HG02970 (cell line): Measurements from ENCODE around the gene ATP5MC2.
"Not testable (repeated sequence)": the region's sequence is repeated elsewhere in the genome, so short reads cannot be mapped to it uniquely, and the experiment has no call there.

Experiments used
- ATAC-seq: cut with Tn5 transposase; IDR thresholded peaks from one replicate; pipeline ENCODE4 v1.9.1; 2021; ENCODE audit warnings: mild to moderate bottlenecking, moderate library complexity, moderate number of reproducible peaks; ENCODE audit not compliant: unreplicated experiment, low FRiP score

Gene ATP5MC2

GRCh38 chr12:53657041-53657440, 18.8 kb downstream of the ATP5MC2 start:
- no peak for ATAC-seq

GRCh38 chr12:53653595-53653994, 22.3 kb downstream of the ATP5MC2 start:
- no peak for ATAC-seq

- ATAC-seq, result no peak
Measured at GRCh38 chr12:53652366-53652765, 23.5 kb downstream of the ATP5MC2 start.

- ATAC-seq, result no peak
Measured at GRCh38 chr12:53651737-53652136, 24.1 kb downstream of the ATP5MC2 start.

- not testable (repeated sequence) for ATAC-seq
Measured at GRCh38 chr12:53646300-53646699, 29.6 kb downstream of the ATP5MC2 start.

GRCh38 chr12:53645165-53645564, 30.7 kb downstream of the ATP5MC2 start:
- ATAC-seq, result no peak

GRCh38 chr12:53644133-53644532, 31.8 kb downstream of the ATP5MC2 start:
- ATAC-seq, result no peak

- no peak for ATAC-seq
Measured at GRCh38 chr12:53643232-53643979, 32.5 kb downstream of the ATP5MC2 start.

GRCh38 chr12:53638057-53638456, 37.8 kb downstream of the ATP5MC2 start:
- no peak for ATAC-seq

- ATAC-seq, result no peak
Measured at GRCh38 chr12:53636641-53637040, 39.2 kb downstream of the ATP5MC2 start.

- ATAC-seq, result not testable (repeated sequence)
Measured at GRCh38 chr12:53635708-53636107, 40.2 kb downstream of the ATP5MC2 start.

GRCh38 chr12:53631721-53632120, 44.2 kb downstream of the ATP5MC2 start:
- no peak for ATAC-seq

GRCh38 chr12:53627919-53628318, 48.0 kb downstream of the ATP5MC2 start:
- ATAC-seq, result no peak

- ATAC-seq, result peak; percentile 1
Measured at GRCh38 chr12:53626702-53627169, 49.1 kb downstream of the ATP5MC2 start.

- peak; percentile 95 for ATAC-seq
Measured at GRCh38 chr12:53625946-53626701, 49.8 kb downstream of the ATP5MC2 start, which contains the start of gene ATF7. Gene ATF7 (minus strand): TSS chr12:53626382. CDS start chr12:53601000, 25,382 bp downstream.

GRCh38 chr12:53625373-53625945, 50.4 kb downstream of the ATP5MC2 start:
- ATAC-seq, result no peak

- ATAC-seq, result no peak
Measured at GRCh38 chr12:53624956-53625355, 50.9 kb downstream of the ATP5MC2 start.

GRCh38 chr12:53624458-53624857, 51.4 kb downstream of the ATP5MC2 start:
- ATAC-seq, result no peak

GRCh38 chr12:53623548-53624385, 52.1 kb downstream of the ATP5MC2 start:
- ATAC-seq, result no peak

GRCh38 chr12:53622724-53623123, 53.2 kb downstream of the ATP5MC2 start:
- no peak for ATAC-seq
